A673 (cell line): ENCODE data around the gene CCDC83.

Experiments
- EZH2 ChIP-seq: fragments of 200-600 bp; sonication (generic); IDR thresholded peaks from 2 replicates; pipeline ENCODE4 v1.6.1; 2017; ENCODE audit warnings: borderline replicate concordance, low read depth, mild to moderate bottlenecking, mixed read lengths, antibody characterized with exemption, low read length; ENCODE audit not compliant: poor library complexity, severe bottlenecking
- TF ChIP-seq, protein P1 (sequence below): fragments of 300-800, 200-600 bp; sonication (generic); conservative IDR thresholded peaks from 2 replicates; pipeline ENCODE4 v1.5.1; 2017; ENCODE audit warnings: low read depth, mild to moderate bottlenecking, antibody characterized with exemption, low read length, moderate library complexity, mixed read lengths

DNA sequence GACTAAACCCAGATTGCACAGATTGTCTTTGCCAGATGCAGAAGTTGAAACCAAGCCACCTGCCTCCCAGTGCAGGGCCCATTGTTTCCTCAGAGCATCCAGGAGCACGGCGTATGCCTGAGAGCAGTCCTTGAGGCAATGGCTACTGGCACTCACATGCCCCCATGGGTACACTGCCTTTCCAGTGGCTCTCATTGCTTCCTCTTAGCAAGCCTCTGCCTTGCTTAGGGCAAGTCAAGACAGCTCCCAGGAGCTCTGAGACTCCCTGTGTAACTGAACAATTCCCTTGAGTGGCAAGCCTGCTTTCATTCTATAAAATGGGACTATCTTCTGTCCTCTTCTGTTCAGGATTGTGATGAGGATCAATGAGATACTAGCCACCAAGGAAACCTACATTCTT lies 48.3 kb upstream of the CCDC83 start:
- TF ChIP-seq, protein P1, sequence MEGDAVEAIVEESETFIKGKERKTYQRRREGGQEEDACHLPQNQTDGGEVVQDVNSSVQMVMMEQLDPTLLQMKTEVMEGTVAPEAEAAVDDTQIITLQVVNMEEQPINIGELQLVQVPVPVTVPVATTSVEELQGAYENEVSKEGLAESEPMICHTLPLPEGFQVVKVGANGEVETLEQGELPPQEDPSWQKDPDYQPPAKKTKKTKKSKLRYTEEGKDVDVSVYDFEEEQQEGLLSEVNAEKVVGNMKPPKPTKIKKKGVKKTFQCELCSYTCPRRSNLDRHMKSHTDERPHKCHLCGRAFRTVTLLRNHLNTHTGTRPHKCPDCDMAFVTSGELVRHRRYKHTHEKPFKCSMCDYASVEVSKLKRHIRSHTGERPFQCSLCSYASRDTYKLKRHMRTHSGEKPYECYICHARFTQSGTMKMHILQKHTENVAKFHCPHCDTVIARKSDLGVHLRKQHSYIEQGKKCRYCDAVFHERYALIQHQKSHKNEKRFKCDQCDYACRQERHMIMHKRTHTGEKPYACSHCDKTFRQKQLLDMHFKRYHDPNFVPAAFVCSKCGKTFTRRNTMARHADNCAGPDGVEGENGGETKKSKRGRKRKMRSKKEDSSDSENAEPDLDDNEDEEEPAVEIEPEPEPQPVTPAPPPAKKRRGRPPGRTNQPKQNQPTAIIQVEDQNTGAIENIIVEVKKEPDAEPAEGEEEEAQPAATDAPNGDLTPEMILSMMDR: no peak
- TF ChIP-seq EZH2: no peak
